ENCODE measurements around the gene AOX1. TPM values are rescaled to one million over a fixed set of nuclear protein-coding genes. Genes with fewer than 3 reads are reported as not detected.
"Not testable (repeated sequence)": the region's sequence is repeated elsewhere in the genome, so short reads cannot be mapped to it uniquely, and the experiment has no call there.

Gene AOX1
- polyA plus RNA-seq, 3 donors = 1.7 to 2.8 (median 2.2) TPM

DNA sequence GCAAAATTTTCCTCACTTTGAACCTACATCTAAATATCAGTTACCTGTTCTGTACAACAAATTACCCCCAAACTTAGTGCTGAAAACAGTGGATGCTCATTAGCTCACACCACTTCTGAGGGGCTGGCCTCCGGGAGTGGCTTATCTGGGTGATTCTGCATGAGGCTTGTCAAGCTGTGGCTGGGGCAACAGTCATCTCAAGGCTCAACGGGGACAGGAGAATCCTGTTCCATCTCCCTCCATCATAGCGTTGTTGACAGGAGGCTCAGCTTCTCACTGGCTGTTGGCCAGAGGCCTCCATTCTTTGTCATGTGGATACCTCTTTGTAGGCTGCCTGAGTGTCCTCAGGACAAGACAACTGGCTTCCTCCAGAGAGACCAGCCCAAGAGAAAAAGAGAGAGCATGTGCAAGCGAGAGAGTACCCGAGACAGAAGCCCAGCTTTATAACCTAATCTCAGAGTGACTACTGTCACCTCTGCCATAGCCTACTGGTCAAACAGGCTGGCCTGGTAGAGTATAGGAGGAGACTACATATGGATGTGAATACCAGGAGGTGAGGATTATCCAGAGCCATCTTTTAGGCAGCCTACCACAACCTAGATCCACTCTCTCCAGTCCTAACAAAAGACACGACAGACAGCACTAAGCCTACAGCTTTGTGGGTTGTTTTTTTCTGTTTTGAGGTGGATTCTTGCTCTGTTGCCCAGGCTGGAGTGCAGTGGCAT, 79.1 kb downstream of the AOX1 start:
- DNase-seq (ENCODE audit: low read depth in 3 of 3, low spot score in 2 of 3) = no peak

DNA sequence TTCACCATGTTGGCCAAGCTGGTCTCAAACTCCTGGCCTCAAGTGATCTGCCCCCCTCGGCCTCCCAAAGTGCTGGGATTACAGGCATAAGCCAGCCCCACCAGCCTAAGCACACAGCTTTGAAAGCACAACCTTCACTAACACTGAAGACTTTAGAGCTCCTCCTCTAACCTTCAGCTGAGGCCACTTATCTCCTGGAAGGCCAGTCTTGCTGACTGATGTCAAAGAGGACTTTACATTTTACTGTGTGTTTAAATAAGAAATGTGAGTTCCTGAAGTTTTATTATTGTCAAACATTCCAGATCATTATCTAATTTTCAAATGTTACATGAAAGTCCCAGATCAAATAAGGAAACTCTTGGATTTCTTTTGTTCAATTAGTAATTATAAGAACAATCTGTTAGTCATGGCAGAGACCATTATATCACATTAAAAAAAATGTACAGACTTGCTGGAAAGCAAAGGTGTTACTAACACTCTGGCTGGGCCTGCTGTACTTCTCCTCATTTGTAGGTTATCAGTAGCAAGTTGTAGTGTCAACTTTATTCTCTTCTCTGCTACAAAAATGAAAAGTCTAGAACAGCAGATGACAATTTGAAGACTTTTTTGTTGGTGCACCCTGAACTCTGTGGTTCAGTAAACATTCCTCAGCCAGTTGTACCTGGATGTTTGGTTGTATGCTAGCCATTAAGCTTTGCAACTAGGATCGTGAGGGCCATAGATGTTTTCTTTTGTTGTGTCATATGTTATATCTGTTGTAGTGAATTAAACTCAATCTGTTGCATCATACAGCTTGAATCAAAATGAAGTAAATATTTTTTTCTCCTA, 80.0 kb downstream of the AOX1 start:
- DNase-seq (ENCODE audit: low read depth in 3 of 3, low spot score in 2 of 3) = no peak

DNA sequence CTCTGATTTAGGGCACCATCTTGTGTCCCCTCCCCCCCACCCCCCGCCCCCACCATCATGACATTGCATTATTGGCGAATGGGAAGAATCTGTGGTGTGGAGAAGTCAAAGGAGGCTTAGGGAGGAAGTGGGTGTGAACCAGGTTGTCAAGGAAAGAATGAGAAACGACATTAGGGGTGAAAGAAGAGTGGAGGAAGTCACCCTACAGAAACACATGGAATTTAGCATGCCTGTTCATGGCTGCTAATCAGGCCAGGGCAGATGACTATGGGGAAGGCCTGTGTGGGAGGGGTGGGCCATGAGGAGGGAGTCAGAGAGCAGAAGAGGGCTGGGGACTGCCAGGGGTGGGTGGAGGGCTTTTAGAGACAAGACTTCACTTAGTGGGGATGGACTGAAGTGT, 81.6 kb downstream of the AOX1 start:
- DNase-seq (ENCODE audit: low read depth in 3 of 3, low spot score in 2 of 3) = no peak

DNA sequence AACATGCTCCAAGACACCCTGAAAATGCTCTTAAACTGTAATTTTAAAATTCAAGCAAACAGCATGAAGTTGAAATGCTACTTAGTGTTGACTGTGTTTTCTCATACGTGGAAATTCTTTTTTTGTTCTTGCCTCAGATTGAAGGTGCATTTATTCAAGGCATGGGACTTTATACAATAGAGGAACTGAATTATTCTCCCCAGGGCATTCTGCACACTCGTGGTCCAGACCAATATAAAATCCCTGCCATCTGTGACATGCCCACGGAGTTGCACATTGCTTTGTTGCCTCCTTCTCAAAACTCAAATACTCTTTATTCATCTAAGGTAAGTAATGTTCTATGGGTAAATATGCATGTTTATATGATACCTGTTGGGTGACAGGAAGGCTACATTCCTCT, 82.7 kb downstream of the AOX1 start:
- DNase-seq (ENCODE audit: low read depth in 3 of 3, low spot score in 2 of 3) = no peak

DNA sequence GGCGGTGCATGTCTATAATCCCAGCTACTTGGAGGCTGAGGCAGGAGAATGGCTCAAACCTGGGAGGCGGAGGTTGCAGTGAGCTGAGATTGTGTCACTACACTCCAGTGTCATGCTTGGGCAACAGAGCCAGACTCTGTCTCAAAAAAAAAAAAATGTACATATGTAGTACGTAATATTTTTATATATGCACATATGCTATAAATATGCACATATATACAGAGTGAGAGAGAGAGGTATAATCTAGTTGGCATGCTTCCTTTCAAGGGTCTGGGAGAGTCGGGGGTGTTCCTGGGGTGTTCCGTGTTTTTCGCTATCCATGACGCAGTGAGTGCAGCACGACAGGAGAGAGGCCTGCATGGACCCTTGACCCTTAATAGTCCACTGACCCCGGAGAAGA, 83.5 kb downstream of the AOX1 start:
- no peak for DNase-seq (ENCODE audit: low read depth in 3 of 3, low spot score in 2 of 3)

DNA sequence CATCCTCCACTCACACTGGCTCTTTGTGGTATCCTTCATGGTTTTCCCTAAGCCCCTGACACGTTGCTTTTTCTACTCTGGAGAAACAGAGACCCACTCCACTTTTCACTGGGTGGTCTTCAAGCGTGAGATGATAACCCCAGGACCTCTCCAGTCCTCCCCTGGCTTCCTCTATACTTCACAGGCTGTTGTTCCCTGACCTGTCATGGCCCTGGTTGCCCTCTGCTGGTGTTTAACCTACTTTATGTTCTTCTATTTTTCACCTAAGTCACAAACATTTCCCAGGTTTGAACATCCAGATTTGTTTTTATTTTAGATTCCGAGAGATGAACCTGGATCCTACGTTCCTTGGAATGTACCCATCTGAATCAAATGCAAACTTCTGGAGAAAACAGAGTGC, 84.5 kb downstream of the AOX1 start:
- no peak for DNase-seq (ENCODE audit: low read depth in 3 of 3, low spot score in 2 of 3)

DNA sequence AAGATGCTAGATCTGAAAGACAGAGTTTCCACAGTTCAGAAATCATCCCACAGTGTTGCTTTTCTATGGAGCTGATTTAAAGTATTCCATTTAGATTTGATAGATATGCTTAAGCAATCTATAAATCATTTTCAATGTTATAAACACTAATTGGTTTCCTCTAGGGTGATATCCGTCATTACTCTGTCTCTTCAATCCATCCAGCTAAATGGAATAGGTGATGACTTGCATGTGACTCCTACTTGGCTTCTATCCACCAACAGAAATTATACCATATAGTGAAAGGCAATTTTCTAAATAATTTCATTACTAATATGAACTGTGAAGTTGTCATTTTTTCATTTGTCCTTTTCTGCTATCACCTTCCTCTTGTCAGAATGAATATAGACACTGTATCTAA, 84.9 kb downstream of the AOX1 start:
- no peak for DNase-seq (ENCODE audit: low read depth in 3 of 3, low spot score in 2 of 3)

DNA sequence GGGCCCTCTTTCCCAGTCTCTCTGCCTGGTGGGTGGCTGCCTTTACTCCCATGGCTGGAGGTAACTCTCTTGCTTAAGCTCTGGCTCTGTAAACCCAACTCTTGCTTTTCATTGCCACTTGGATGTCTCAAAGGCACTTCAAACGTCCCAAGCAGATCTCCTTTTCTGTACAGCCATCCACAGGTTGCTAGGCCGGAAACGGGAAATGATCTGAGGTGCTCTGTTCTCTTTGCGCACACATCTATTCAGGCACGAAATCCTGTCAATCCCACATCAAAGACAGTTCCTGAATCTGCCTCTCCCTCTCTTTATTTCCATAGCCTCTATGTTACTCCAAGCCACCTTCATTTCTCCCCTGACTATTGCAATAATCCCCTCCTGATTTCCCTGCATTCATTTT, 87.4 kb downstream of the AOX1 start:
- DNase-seq (ENCODE audit: low read depth in 3 of 3, low spot score in 2 of 3) = no peak

DNA sequence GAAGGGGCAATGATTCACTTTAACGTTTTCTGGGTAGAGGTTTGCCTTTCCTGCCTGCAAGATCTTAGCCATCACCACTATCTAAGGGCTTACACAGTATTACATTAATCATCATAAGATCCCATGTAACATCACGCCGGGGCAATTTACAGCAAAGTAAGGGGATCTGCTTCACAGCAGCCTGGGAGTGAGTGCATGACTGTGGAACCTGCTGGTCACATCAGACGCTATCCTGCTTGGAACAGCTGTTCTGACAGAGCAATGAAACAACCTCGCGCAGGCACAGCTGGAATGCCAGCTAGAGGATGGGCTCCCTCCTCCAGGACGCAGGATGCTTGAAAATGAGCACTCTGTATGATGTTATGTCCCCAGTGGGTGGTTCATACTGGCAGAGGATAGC, 89.0 kb downstream of the AOX1 start:
- DNase-seq (ENCODE audit: low read depth in 3 of 3, low spot score in 2 of 3) = no peak

DNA sequence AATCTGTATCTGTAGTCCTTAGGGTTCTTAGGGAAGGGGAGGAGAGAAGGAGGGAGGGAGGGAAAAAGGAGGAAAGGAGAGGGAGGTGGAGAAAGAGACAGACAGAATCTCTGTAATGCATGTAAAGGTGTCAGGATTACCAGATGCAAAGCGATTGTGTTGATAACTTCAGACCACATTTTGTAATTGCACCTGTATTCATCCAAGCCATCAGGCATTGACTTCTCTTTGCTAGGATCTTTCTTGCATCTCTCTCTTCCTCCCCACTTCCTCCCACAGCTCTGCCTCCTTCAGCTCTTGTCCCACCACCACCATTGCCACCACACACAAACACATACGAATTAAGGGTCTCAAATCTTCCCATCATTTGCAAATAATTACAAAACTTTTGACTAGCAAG, 91.4 kb downstream of the AOX1 start:
- no peak for DNase-seq (ENCODE audit: low read depth in 3 of 3, low spot score in 2 of 3)

DNA sequence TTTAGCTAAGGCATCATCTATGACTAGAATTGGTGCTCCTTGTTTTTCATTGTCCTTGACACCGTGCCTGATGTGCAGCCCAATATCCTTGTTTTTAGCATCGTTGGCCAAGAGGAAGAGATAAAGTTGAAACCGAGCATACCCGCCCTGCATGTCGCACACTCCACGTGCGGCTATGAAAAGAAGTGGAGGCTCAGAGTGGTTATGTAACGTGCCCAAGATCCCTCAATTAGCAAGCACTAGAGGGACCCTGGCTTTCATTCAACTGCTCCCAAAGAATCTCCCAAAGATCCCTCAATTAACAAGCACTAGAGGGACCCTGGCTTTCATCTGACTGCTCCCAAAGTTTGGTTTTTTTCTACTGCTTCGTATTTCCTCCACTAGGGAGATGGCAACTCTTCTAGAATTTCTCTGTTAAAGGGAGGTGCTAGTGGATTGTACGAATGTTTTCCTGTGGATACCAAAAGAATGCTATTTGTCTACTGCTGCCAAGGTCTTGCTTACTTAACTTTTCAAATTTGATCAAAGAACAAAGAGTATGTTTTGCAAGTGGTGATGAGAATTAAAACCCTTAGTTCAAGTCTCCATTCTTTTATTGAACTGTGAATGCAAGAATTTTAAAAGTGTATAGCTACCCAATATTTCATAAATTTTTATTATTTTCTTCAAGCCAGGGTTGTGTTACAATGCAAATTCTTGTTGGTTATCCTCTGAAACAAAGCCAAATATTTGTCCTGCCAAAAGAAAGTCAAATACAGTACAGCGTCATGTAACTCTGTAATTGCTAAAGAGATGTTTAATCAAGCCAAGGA, 92.1 kb downstream of the AOX1 start:
- peak in 1 of 3 donors; percentile 2 for DNase-seq (ENCODE audit: low read depth in 3 of 3, low spot score in 2 of 3)

DNA sequence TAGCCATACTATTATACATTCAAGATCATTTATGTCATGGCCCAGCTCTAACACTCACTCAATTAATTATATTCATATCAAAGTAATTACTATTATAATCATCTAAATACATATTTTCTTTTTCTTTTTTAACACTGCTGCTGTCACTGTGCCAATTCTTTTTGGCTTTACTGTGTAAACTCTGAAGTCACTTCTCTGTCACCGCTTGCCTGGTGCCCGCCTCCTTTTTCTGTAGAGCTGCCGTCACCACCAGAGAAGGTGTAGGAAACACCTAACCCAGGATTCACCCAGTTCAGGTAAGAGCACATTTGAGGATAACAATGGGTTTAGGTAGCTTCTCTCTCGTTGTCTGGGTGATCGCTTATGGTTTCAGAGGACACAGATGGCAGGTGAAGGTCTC, 93.3 kb downstream of the AOX1 start:
- DNase-seq (ENCODE audit: low read depth in 3 of 3, low spot score in 2 of 3) = no peak

DNA sequence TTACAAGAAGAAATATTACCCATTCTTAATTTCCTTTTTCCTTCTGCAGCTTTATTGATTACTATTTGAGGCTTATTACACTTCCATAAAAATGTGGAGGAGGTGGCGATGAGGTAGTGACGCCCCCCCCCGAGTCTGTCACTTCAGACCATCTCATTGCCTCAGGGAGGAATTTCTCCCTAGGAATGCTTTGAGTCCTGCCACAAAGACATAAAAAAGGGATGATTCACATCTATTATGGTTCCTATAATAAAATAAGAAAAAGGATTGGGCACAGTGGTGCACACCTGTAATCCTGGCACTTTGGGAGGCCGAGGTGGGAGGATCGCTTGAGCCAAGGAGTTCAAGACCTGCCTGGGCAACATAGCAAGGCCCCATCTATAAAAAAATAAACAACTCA, 93.7 kb downstream of the AOX1 start:
- no peak for DNase-seq (ENCODE audit: low read depth in 3 of 3, low spot score in 2 of 3)

DNA sequence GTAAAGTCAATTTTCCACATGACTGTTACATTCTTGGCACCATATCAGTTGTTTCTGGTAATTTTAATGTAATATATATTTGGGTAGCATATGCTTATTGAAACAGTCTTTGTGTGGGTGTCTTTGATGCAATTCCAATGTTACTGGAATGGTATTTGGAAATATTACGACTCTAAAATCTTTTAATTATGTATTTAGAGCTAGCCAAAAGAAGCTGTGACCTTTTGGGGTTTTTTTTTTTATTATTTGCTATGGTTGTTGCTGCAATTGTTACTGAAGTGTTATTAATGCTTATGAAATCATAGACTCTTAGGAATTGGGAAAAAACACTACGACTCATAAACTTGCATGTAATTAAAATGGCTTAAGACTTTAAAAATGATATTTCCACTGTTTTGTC, 95.9 kb downstream of the AOX1 start:
- no peak for DNase-seq (ENCODE audit: low read depth in 3 of 3, low spot score in 2 of 3)

DNA sequence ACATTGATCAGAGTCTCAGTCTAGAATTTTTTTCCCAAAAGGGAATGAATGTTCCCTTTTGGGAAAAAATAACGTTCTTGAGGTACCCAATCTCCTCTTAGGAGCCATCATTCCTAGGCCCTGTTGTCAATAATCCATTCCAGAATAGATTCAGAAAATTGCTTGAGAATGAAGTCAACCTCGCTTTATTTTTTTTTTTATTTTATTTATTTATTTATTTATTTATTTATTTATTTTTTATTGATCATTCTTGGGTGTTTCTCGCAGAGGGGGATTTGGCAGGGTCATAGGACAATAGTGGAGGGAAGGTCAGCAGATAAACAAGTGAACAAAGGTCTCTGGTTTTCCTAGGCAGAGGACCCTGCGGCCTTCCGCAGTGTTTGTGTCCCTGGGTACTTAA, 96.6 kb downstream of the AOX1 start:
- not testable (repeated sequence) for DNase-seq (ENCODE audit: low read depth in 3 of 3, low spot score in 2 of 3)

DNA sequence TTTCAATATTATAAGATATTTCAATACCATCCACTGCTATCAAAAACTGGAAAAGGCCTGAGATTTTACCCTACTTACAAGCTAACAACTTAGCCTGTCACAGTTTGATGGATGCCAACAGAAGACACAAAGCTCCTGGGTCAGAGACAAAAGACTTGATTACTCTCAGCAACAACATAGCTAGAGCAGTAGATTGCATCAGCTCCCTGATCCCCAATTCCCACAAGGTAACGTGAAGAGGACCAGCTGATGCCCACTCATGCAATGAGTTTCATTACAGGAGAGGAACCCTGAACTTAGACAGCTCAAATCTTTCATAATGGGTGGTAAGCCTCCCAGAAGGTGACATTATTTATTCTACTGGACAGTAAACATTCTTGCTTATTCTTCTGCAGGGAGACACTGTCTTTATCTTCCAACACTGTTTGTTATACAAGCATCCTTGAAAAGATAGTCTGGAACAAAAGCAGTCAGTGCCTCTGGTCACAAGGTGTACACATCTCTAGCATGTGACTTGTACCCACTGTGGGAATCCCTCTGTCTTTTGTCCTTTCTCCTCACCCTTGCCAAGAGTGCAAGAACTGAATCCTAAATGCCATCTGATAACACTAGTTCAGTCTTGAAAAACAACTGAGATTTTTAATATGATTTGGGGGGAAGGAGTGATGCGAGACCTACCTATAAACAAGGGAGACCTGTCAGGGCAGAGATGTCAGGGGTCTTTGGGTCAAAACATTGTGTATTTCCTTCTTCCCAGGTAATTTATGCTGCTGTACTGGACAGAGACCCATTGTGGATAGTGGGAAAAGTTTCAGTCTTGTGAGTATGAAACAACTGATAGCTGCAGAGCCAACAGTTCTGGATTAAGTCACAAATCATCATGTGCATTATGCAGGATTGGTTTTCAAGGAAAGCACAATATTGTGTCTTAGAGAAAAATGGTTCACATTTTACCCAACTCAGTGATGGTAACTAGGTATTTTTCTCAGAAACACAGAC, 102.4 kb downstream of the AOX1 start:
- no peak for DNase-seq (ENCODE audit: low read depth in 3 of 3, low spot score in 2 of 3)

DNA sequence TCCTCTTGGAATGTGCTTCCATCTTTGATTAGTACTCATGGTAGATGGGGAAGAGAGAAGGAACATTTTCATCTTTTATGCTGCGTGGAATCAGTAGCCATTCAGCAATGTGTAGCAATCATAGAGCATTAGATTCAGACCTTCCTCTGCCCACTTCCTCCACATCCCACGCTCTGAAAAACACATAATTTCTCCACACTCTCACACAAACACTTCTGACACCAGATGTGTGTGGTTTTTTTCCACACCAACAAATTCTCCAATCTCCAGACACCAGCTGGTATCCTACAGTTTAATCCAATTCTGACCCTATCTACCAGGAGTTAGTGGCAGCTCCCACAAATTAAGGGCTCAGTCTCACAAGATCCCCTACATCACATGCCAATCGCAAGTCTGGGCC, 103.3 kb downstream of the AOX1 start:
- DNase-seq (ENCODE audit: low read depth in 3 of 3, low spot score in 2 of 3) = no peak

DNA sequence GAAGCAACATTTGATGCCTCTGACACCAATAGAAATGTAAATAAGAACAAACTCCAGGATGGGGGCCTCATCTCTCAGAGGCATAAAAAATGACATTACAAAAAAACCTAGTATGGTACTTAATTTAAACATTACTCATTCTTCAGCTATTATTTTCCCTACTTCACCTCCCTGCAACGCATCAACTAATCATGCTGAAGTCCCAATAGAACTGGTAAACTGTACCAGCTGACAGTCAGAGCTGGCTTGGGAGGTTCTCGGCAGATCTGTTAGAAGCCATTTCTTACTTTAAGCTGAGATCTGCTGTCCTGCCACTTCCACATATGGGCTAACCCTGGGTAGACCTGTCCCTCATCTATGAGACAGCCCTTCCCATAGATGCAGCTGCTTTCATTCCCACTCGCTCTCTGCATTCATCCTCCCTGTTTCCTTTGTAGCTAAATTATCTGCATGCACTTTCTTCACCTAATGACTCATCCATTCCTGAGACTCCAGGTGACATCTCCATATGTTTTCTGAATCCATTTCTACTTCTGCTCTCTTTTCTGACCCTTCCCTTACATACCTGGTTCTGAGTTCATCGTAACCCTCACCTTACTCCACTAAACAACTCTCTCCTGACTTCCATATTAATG, 108.1 kb downstream of the AOX1 start:
- DNase-seq (ENCODE audit: low read depth in 3 of 3, low spot score in 2 of 3) = no peak

DNA sequence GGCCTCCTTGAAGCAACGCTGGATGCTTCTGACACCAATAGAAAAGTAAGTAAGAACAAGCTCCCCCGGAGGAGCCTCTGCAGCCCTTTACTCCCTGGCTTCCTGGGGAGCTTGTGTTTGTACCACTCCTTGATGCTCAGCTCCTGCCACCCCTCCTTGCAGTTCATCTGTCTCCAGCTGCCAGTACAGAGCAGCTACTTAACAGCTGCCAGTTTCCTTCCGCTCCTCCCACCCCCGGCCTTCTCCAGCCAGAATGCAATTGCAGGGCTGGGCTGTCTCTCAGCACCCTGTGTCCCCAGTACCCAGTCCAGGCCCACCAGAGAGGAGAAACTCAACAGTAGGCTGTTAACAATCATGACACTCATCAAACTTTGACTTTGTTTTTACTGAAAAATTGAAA, 109.4 kb downstream of the AOX1 start:
- no peak for DNase-seq (ENCODE audit: low read depth in 3 of 3, low spot score in 2 of 3)

DNA sequence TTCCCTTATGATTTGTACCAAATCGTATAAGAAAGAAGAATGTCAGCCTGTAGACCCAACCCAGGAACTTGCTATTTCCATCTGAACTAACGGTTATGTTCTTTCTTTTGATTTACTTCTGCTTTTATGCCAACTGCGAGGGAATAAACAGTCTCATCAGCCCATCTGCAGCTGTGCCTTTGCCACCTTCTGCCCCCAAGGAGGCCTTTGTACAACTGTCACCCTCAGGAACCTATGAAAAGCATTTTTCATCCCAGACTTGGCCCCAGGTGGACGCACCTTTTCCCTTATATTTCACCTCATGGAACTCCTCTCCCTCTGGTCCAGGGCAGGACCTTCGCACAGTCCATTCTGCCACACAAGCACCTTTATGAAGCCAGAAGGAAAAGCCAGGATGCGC, 109.8 kb downstream of the AOX1 start:
- DNase-seq (ENCODE audit: low read depth in 3 of 3, low spot score in 2 of 3) = no peak
